CD14-positive monocyte (primary cell): ENCODE results near the gene TGFA. TPM values are rescaled to one million over a fixed set of nuclear protein-coding genes. Genes with fewer than 3 reads are reported as not detected.

Source experiments
- DNase-seq, 3 donors: peaks; one replicate each; pipeline ENCODE4 v3.0.0-alpha.2; 2011 to 2022
- H2AFZ ChIP-seq: 2 replicates; pipeline ENCODE4 v1.6.0; 2012; ENCODE audit warnings: mild to moderate bottlenecking, low read depth, low read length, inconsistent platforms; ENCODE audit not compliant: insufficient read depth, poor library complexity, severe bottlenecking
- H3K27ac ChIP-seq, 2 donors: 1 replicate in 1 of 2; 2 replicates in 1 of 2; pipeline ENCODE4 v1.5.1; 2012 to 2013; ENCODE audit warnings: low read length in 2 of 2, control low read depth in 1 of 2, inconsistent platforms in 1 of 2, low read depth in 1 of 2, mild to moderate bottlenecking in 1 of 2
- H3K27me3 ChIP-seq, 2 donors: one replicate each; pipeline versions ENCODE4 v1.6.0 to v1.6.1; 2011 to 2013; ENCODE audit warnings: low read length in 2 of 2; ENCODE audit not compliant: control insufficient read depth in 2 of 2, insufficient read depth in 2 of 2
- H3K36me3 ChIP-seq, 2 donors: replicated peaks in 1 of 2; 1 replicate in 1 of 2; 2 replicates in 1 of 2; pipeline versions ENCODE4 v1.5.1 to v1.6.1; 2012 to 2013; ENCODE audit warnings: low read length in 2 of 2, control low read depth in 1 of 2, inconsistent platforms in 1 of 2, mild to moderate bottlenecking in 1 of 2; ENCODE audit not compliant: insufficient read depth in 2 of 2, control insufficient read depth in 1 of 2
- H3K4me1 ChIP-seq, 2 donors: 1 replicate in 1 of 2; 2 replicates in 1 of 2; pipeline versions ENCODE4 v1.5.1 to v1.6.1; 2012 to 2013; ENCODE audit warnings: low read length in 2 of 2, control low read depth in 1 of 2, inconsistent platforms in 1 of 2, mild to moderate bottlenecking in 1 of 2, moderate library complexity in 1 of 2; ENCODE audit not compliant: insufficient read depth in 2 of 2, control insufficient read depth in 1 of 2
- H3K4me2 ChIP-seq: replicated peaks from 2 replicates; pipeline ENCODE3; 2012; ENCODE audit warnings: low read length, moderate library complexity, mild to moderate bottlenecking; ENCODE audit not compliant: poor library complexity, severe bottlenecking; ENCODE audit errors: extremely low read depth
- H3K4me3 ChIP-seq, 3 experiments: fragments of 200-600 bp in 1 of 3; sonication (generic) in 1 of 3; replicated peaks in 1 of 3; 1 replicate in 2 of 3; 2 replicates in 1 of 3; pipeline ENCODE4 v1.5.1; 2011 to 2013; ENCODE audit warnings: low read length in 3 of 3, mild to moderate bottlenecking in 3 of 3, control low read depth in 2 of 3, low read depth in 2 of 3, inconsistent platforms in 1 of 3, moderate library complexity in 1 of 3
- H3K79me2 ChIP-seq: 2 replicates; pipeline ENCODE4 v1.6.0; 2012; ENCODE audit warnings: mild to moderate bottlenecking, control low read depth, inconsistent platforms, low read length, moderate library complexity; ENCODE audit not compliant: insufficient read depth
- H3K9ac ChIP-seq: 2 replicates; pipeline ENCODE4 v1.6.0; 2017; ENCODE audit warnings: low read length, mild to moderate bottlenecking; ENCODE audit not compliant: insufficient read depth, poor library complexity, severe bottlenecking
- H3K9me3 ChIP-seq, 2 donors: replicated peaks in 1 of 2; 1 replicate in 1 of 2; 2 replicates in 1 of 2; pipeline versions ENCODE4 v1.5.1 to v1.6.1; 2012 to 2013; ENCODE audit warnings: low read length in 2 of 2, control low read depth in 1 of 2; ENCODE audit not compliant: control insufficient read depth in 1 of 2, insufficient read depth in 1 of 2
- H4K20me1 ChIP-seq: 2 replicates; pipeline ENCODE4 v1.6.0; 2012; ENCODE audit warnings: mild to moderate bottlenecking, low read length, control low read depth, moderate library complexity; ENCODE audit not compliant: insufficient read depth
- H3K27ac Mint-ChIP-seq, 7 donors: one replicate each; pipeline ENCODE4 v1.8.0; 2020; ENCODE audit warnings: mild to moderate bottlenecking in 7 of 7, mixed read lengths in 7 of 7, moderate library complexity in 6 of 7, inconsistent platforms in 2 of 7
- H3K27me3 Mint-ChIP-seq, 3 donors: one replicate each; pipeline ENCODE4 v1.8.0; 2021 to 2022; ENCODE audit warnings: low read depth in 3 of 3, mild to moderate bottlenecking in 3 of 3, mixed read lengths in 3 of 3, moderate library complexity in 3 of 3, inconsistent platforms in 1 of 3
- H3K36me3 Mint-ChIP-seq, 2 donors: one replicate each; pipeline ENCODE4 v1.8.0; 2020; ENCODE audit warnings: mixed read lengths in 2 of 2, inconsistent platforms in 1 of 2, mild to moderate bottlenecking in 1 of 2
- H3K4me1 Mint-ChIP-seq: one replicate; pipeline ENCODE4 v1.8.0; 2020; ENCODE audit warnings: mild to moderate bottlenecking, mixed read lengths
- H3K4me3 Mint-ChIP-seq, 2 donors: one replicate each; pipeline ENCODE4 v1.8.0; 2020; ENCODE audit warnings: mild to moderate bottlenecking in 2 of 2, mixed read lengths in 2 of 2, moderate library complexity in 1 of 2
- H3K9me3 Mint-ChIP-seq, 7 donors: one replicate each; pipeline ENCODE4 v1.8.0; 2020 to 2022; ENCODE audit warnings: mixed read lengths in 7 of 7, mild to moderate bottlenecking in 6 of 7, moderate library complexity in 6 of 7, inconsistent platforms in 2 of 7
- CTCF ChIP-seq: fragments of 200-600 bp; IDR thresholded peaks from one replicate; pipeline ENCODE4 v1.8.0; 2022; ENCODE audit warnings: antibody characterized with exemption, mild to moderate bottlenecking
- WGBS: methylation state at CpG from one replicate; pipeline ENCODE4 v1.1.5; 2013; ENCODE audit warnings: missing lambda C conversion rate; ENCODE audit not compliant: insufficient coverage; 5-methylcytosine and 5-hydroxymethylcytosine counted together
- intact Hi-C, 2 donors: fragments of 100-400 bp; cut with micrococcal nuclease; formaldehyde crosslinking; loops; one replicate each; pipeline versions ENCODE4 v1.15.0 to v1.15.1; 2023
- polyA plus RNA-seq, 3 donors: library from polyadenylated mRNA; depleted of rRNA in 1 of 3; unstranded in 2 of 3; stranded (reverse) in 1 of 3; fragments of 300-500 nt in 2 of 3; fragments of >200 nt in 1 of 3; fragmentation: Illumina TruSeq in 2 of 3; gene quantifications; 1 replicate in 2 of 3; 2 replicates in 1 of 3; pipeline ENCODE4 v1.2.3, GENCODE V29; 2012 to 2021

The TGFA gene
- polyA plus RNA-seq, 3 donors: 1.7 to 2.5 (median 1.7) TPM

DNA sequence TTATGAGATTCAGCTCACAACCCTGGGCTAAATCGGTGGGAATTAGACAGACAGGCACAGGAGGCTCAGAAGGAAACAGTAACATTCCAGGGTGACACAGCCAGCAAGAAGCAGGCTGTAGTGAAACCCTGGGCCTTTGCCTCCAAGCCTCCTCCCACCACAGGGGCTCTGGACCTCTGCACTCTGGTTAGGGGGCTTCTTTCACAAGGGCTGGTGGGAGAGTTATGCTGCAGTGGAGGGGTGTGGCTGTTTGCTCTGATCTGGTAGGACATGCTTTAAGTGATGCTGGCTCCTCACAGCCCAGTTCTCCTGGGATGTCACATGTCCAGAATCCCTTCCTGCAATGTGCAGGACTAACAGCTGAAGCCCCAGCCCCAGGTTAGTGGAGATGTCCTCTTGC, 109.9 kb downstream of the TGFA start:
- WGBS: 90% methylated on average over 1 of the region's 1 CpG
- no peak for TF ChIP-seq CTCF
- Histone ChIP-seq H3K4me3 (no peak overlapping the region), H4K20me1 (no peaks in the 10 kb centered on the region), H3K27me3 (no peaks in the 10 kb centered on the region), H3K9ac (no peak overlapping the region), H3K4me1 (no peaks in the 10 kb centered on the region), H3K4me2 (no peak overlapping the region), H3K27ac (no peak overlapping the region), H3K36me3 (no peaks in the 10 kb centered on the region), H3K9me3 (no peaks in the 10 kb centered on the region), H3K79me2 (no peaks in the 10 kb centered on the region), H2AFZ (no peak overlapping the region)
- Mint-ChIP-seq H3K27me3 (peaks cover 1 to 2% (median 2%) of the 10 kb centered on the region in 3 donors), H3K4me1 (peaks cover 2% of the 10 kb centered on the region), H3K36me3 (no peaks in the 10 kb centered on the region), H3K9me3 (no peaks in the 10 kb centered on the region), H3K27ac (no peak overlapping the region), H3K4me3 (no peak overlapping the region)
- intact Hi-C loops: no loop called here
- no peak for DNase-seq

DNA sequence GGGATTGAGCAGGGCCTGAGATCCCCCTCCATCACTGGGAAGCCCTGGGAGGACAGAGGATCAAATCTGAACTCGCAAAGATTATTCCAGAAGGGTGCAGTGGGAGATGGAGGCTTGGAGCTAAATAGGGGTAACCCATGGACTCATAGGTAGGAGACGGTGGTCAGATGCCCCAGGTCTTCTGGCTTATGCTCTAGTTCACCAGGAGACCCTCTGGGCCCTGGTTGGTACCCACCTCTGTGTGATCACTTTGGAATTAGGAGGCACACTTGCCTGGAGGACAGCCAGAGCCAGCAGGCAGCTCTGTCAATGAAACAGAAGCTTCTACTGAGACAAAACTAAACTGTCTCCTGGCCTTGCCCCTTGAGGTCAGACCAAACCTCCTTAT, 110.6 kb downstream of the TGFA start:
- Histone ChIP-seq H3K4me1 (no peaks in the 10 kb centered on the region), H3K4me2 (no peak overlapping the region), H2AFZ (no peak overlapping the region), H3K27me3 (no peaks in the 10 kb centered on the region), H3K4me3 (no peak overlapping the region), H3K9me3 (no peaks in the 10 kb centered on the region), H4K20me1 (no peaks in the 10 kb centered on the region), H3K79me2 (no peaks in the 10 kb centered on the region), H3K36me3 (no peaks in the 10 kb centered on the region), H3K27ac (no peak overlapping the region), H3K9ac (no peak overlapping the region)
- DNase-seq: no peak
- H3K27me3 Mint-ChIP-seq: peaks cover 1 to 2% (median 2%) of the 10 kb centered on the region in 3 donors
- intact Hi-C loops: no loop called here
- no peaks in the 10 kb centered on the region for H3K36me3 Mint-ChIP-seq
- no peak overlapping the region for H3K27ac Mint-ChIP-seq
- TF ChIP-seq CTCF: no peak
- H3K4me3 Mint-ChIP-seq: no peak overlapping the region
- WGBS: 96% methylated on average over 2 of the region's 2 CpGs
- H3K9me3 Mint-ChIP-seq: no peaks in the 10 kb centered on the region
- peaks cover 2% of the 10 kb centered on the region for H3K4me1 Mint-ChIP-seq
